Measurements from ENCODE around the gene SGF29. TPM values are rescaled to one million over a fixed set of nuclear protein-coding genes. Genes with fewer than 3 reads are reported as not detected.

The SGF29 gene
- total and polyA plus RNA-seq, 7 donors: 13.2 to 58.7 (median 38.5) TPM

DNA sequence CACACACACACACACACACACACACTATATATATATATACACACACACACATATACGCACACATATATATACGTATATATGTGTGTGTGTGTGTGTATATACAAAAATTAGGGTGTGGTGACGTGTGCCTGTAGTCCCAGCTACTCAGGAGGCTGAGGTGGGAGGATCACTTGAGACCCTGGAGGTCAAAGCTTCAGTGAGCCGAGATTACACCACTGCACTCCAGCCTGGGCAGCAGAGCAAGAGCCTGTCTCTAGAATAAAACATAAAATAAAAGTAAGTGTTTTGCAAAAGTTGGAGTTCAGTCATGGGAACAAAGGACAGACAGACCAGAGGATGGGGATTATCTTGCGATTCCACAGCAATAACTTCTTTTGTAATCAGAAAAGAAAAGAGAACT, 25.7 kb upstream of the SGF29 start:
- DNase-seq: no peak
- Histone ChIP-seq H3K4me1 (peaks cover 0 to 24% (median 12%) of the 10 kb centered on the region in 4 donors), H3K27ac (no peak overlapping the region), H3K27me3 (no peaks in the 10 kb centered on the region), H3K9me3 (no peaks in the 10 kb centered on the region), H3K4me3 (no peak overlapping the region), H3K36me3 (no peaks in the 10 kb centered on the region)
- TF ChIP-seq CTCF (IDR thresholded peaks at IDR 0.05): no peak
- no peak for TF ChIP-seq EP300 (IDR thresholded peaks at IDR 0.05)
- no peak for TF ChIP-seq POLR2AphosphoS5 (IDR thresholded peaks at IDR 0.05)
- no peak for TF ChIP-seq POLR2A (IDR thresholded peaks at IDR 0.05)
- 81 to 87% methylated on average over 5 of the region's 5 CpGs for WGBS, 2 donors
- intact Hi-C loops (cut with DNase I): no loop called here

- Histone ChIP-seq H3K27me3 (no peaks in the 10 kb centered on the region), H3K4me3 (no peak overlapping the region), H3K4me1 (peaks cover 0 to 29% (median 12%) of the 10 kb centered on the region in 4 donors), H3K27ac (no peak overlapping the region), H3K9me3 (no peaks in the 10 kb centered on the region), H3K36me3 (no peaks in the 10 kb centered on the region)
- no peak for TF ChIP-seq POLR2A (IDR thresholded peaks at IDR 0.05)
- TF ChIP-seq CTCF (IDR thresholded peaks at IDR 0.05): no peak
- no peak for TF ChIP-seq POLR2AphosphoS5 (IDR thresholded peaks at IDR 0.05)
- no peak for TF ChIP-seq EP300 (IDR thresholded peaks at IDR 0.05)
- WGBS, 2 donors: 52 to 80% methylated on average over 5 of the region's 5 CpGs
- no peak for DNase-seq
- intact Hi-C loops (cut with DNase I): no loop called here
These were observed 25.3 kb upstream of the SGF29 start for GRCh38 chr16:28528463-28528867.

DNA sequence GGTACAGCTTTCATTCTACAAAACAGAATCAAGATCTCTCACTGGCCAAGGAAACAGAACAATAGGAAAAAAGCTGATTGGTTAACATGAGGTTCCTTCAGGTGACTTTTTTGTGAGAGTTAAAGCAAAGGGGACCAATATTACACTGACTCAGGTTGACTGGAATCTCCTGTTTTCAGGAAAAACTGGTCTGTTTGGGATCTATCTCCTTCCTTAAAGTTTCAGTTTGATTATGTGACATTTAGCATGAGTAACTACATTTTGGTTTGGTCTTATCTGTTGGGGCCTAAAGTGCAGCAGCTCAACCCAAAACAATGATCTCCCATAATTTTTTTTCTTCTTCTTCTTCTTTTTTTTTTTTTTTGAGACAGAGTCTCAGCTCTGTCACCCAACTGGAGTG, 24.6 kb upstream of the SGF29 start:
- Histone ChIP-seq H3K4me3 (no peak overlapping the region), H3K27ac (no peak overlapping the region)
- intact Hi-C loops (cut with DNase I): no loop called here

GRCh38 chr16:28531777-28532744, 21.7 kb upstream of the SGF29 start:
- TF ChIP-seq POLR2A (IDR thresholded peaks at IDR 0.05) (peak in 1 of 2 donors; percentile 58), POLR2AphosphoS5 (IDR thresholded peaks at IDR 0.05) (peak; percentile 54 to 59 (median 58)), CTCF (IDR thresholded peaks at IDR 0.05) (no peak)
- peaks cover 0 to 43% (median 33%) of the 10 kb centered on the region in 4 donors for H3K4me1 ChIP-seq
- WGBS, 2 donors: 62 to 68% methylated on average over 9 of the region's 9 CpGs
- peaks cover 8 to 22% (median 15%) of the 10 kb centered on the region in 4 donors for H3K36me3 ChIP-seq
- intact Hi-C loops (cut with DNase I): no loop called here
- no peaks in the 10 kb centered on the region for H3K9me3 ChIP-seq
- peak; percentile 94 for DNase-seq
- H3K27ac ChIP-seq: peak overlapping the region; percentile 53 to 96 (median 69)
- H3K27me3 ChIP-seq: no peaks in the 10 kb centered on the region
- H3K4me3 ChIP-seq: no peak overlapping the region

More for the DNA sequence above, 24.6 kb upstream of the SGF29 start:
- peaks cover 0 to 2% (median under 1%) of the 10 kb centered on the region in 4 donors for H3K36me3 ChIP-seq
- H3K4me1 ChIP-seq: peaks cover 0 to 29% (median 11%) of the 10 kb centered on the region in 4 donors
- TF ChIP-seq EP300 (IDR thresholded peaks at IDR 0.05) (no peak), CTCF (IDR thresholded peaks at IDR 0.05) (no peak), POLR2AphosphoS5 (IDR thresholded peaks at IDR 0.05) (no peak), POLR2A (IDR thresholded peaks at IDR 0.05) (no peak)
- no peaks in the 10 kb centered on the region for H3K9me3 ChIP-seq
- no peak for DNase-seq
- H3K27me3 ChIP-seq: no peaks in the 10 kb centered on the region
